ENCODE measurements around the gene BAZ1B.

GRCh38 chr7:73537051-73537450 lies 15.0 kb upstream of the BAZ1B start:
- no peak for TF ChIP-seq POLR2A (IDR thresholded peaks at IDR 0.05)
- TF ChIP-seq CTCF (IDR thresholded peaks at IDR 0.05) = no peak

Measured in adrenal gland (tissue), 5 donors.